OCI-LY1 (cell line): ENCODE results near the gene DENND1A.
A peak's percentile ranks its signal among the peaks of the same experiment; 100 is the strongest.

ENCODE experiments used
- H2AFZ ChIP-seq: fragments of 200-600 bp; sonication (generic), shearing (Covaris generic); 2 replicates; pipeline ENCODE4 v1.6.0; 2014; ENCODE audit warnings: antibody characterized with exemption, mild to moderate bottlenecking, low read length
- H3F3A ChIP-seq: fragments of 200-600 bp; sonication (generic), shearing (Covaris generic); 2 replicates; pipeline ENCODE4 v1.6.0; 2014; ENCODE audit warnings: mild to moderate bottlenecking, antibody characterized with exemption, low read length, moderate library complexity; ENCODE audit not compliant: insufficient read depth
- H3K27ac ChIP-seq: fragments of 200-600 bp; sonication (generic); 2 replicates; pipeline ENCODE4 v1.5.1; 2014; ENCODE audit warnings: low read length, mixed run types, mild to moderate bottlenecking, low read depth; ENCODE audit not compliant: poor library complexity, severe bottlenecking
- H3K27me3 ChIP-seq: fragments of 200-600 bp; sonication (generic); 2 replicates; pipeline ENCODE4 v1.6.0; 2014; ENCODE audit warnings: antibody characterized with exemption, mild to moderate bottlenecking, low read length, moderate library complexity; ENCODE audit not compliant: insufficient read depth
- H3K36me3 ChIP-seq: fragments of 200-600 bp; sonication (generic); 2 replicates; pipeline ENCODE4 v1.6.1; 2014; ENCODE audit warnings: mild to moderate bottlenecking, antibody characterized with exemption, low read length, moderate library complexity, mixed read lengths; ENCODE audit not compliant: insufficient read depth
- H3K4me1 ChIP-seq: fragments of 200-600 bp; sonication (generic); 2 replicates; pipeline ENCODE4 v1.5.1; 2014; ENCODE audit warnings: mild to moderate bottlenecking, low read length, moderate library complexity; ENCODE audit not compliant: insufficient read depth, severe bottlenecking
- H3K4me2 ChIP-seq: fragments of 200-600 bp; sonication (generic), shearing (Covaris generic); 2 replicates; pipeline ENCODE4 v1.6.1; 2014; ENCODE audit warnings: low read length
- H3K4me3 ChIP-seq: fragments of 200-600 bp; sonication (generic); 2 replicates; pipeline ENCODE4 v1.5.1; 2014; ENCODE audit warnings: low read length, low read depth, mild to moderate bottlenecking, mixed read lengths; ENCODE audit not compliant: poor library complexity, severe bottlenecking
- H3K79me2 ChIP-seq: fragments of 200-600 bp; shearing (Covaris generic); 2 replicates; pipeline ENCODE4 v1.6.1; 2016; ENCODE audit warnings: mixed run types, low read length, mixed read lengths; ENCODE audit not compliant: insufficient read depth
- H3K9ac ChIP-seq: fragments of 200-600 bp; sonication (generic), shearing (Covaris generic); 2 replicates; pipeline ENCODE4 v1.6.1; 2014; ENCODE audit warnings: mild to moderate bottlenecking, low read length, mixed read lengths
- H3K9me2 ChIP-seq: fragments of 200-600 bp; sonication (generic), shearing (Covaris generic); 2 replicates; pipeline ENCODE4 v1.6.1; 2014; ENCODE audit warnings: low read depth, mild to moderate bottlenecking, low read length, mixed read lengths
- H3K9me3 ChIP-seq: fragments of 200-600 bp; shearing (Covaris generic); 2 replicates; pipeline ENCODE4 v1.6.1; 2014; ENCODE audit warnings: low read length, mixed read lengths
- H4K20me1 ChIP-seq: fragments of 200-600 bp; sonication (generic), shearing (Covaris generic); 2 replicates; pipeline ENCODE4 v1.6.0; 2016; ENCODE audit warnings: mild to moderate bottlenecking, low read length; ENCODE audit not compliant: insufficient read depth
- CTCF ChIP-seq: fragments of 200-600 bp; sonication (generic), shearing (Covaris generic); IDR thresholded peaks from 2 replicates; pipeline ENCODE4 v1.5.1; 2017; ENCODE audit warnings: mild to moderate bottlenecking, antibody characterized with exemption, low read length, moderate library complexity, mixed read lengths
- EZH2 ChIP-seq: fragments of 200-600 bp; sonication (generic), shearing (Covaris generic); IDR thresholded peaks from 2 replicates; pipeline ENCODE4 v1.8.0; 2017; ENCODE audit warnings: borderline replicate concordance, mixed run types, mild to moderate bottlenecking, antibody characterized with exemption, low read length, moderate library complexity, mixed read lengths

DENND1A gene

GRCh38 chr9:123548741-123549545 is 381.0 kb downstream of the DENND1A start:
- H2AFZ ChIP-seq = no peak overlapping the region
- no peak overlapping the region for H3K9ac ChIP-seq
- no peaks in the 10 kb centered on the region for H3K9me3 ChIP-seq
- no peaks in the 10 kb centered on the region for H3F3A ChIP-seq
- no peak overlapping the region for H3K4me3 ChIP-seq
- TF ChIP-seq EZH2 (no peak), CTCF (no peak)
- no peaks in the 10 kb centered on the region for H3K9me2 ChIP-seq
- no peaks in the 10 kb centered on the region for H3K36me3 ChIP-seq
- H3K4me1 ChIP-seq = no peaks in the 10 kb centered on the region
- H3K27ac ChIP-seq = peak overlapping the region; percentile 23
- H3K27me3 ChIP-seq = no peaks in the 10 kb centered on the region
- no peak overlapping the region for H3K4me2 ChIP-seq
- no peaks in the 10 kb centered on the region for H4K20me1 ChIP-seq
- no peaks in the 10 kb centered on the region for H3K79me2 ChIP-seq

GRCh38 chr9:123544007-123544827 is 385.7 kb downstream of the DENND1A start:
- no peaks in the 10 kb centered on the region for H3K9me3 ChIP-seq
- H3K79me2 ChIP-seq = no peaks in the 10 kb centered on the region
- no peak overlapping the region for H3K4me3 ChIP-seq
- H2AFZ ChIP-seq = no peak overlapping the region
- no peak overlapping the region for H3K9ac ChIP-seq
- no peaks in the 10 kb centered on the region for H3K9me2 ChIP-seq
- no peak overlapping the region for H3K4me2 ChIP-seq
- no peaks in the 10 kb centered on the region for H3F3A ChIP-seq
- H3K27ac ChIP-seq = no peak overlapping the region
- H3K36me3 ChIP-seq = no peaks in the 10 kb centered on the region
- no peaks in the 10 kb centered on the region for H3K4me1 ChIP-seq
- H3K27me3 ChIP-seq = no peaks in the 10 kb centered on the region
- no peaks in the 10 kb centered on the region for H4K20me1 ChIP-seq
- TF ChIP-seq CTCF (peak; percentile 85), EZH2 (no peak)

GRCh38 chr9:123543492-123543891 is 386.4 kb downstream of the DENND1A start:
- Histone ChIP-seq H4K20me1 (no peaks in the 10 kb centered on the region), H3K79me2 (no peaks in the 10 kb centered on the region), H3K27me3 (no peaks in the 10 kb centered on the region), H3K9me3 (no peaks in the 10 kb centered on the region), H3K4me1 (no peaks in the 10 kb centered on the region), H3K9me2 (no peaks in the 10 kb centered on the region), H2AFZ (no peak overlapping the region), H3K4me3 (no peak overlapping the region), H3K4me2 (no peak overlapping the region), H3K36me3 (no peaks in the 10 kb centered on the region), H3F3A (no peaks in the 10 kb centered on the region), H3K27ac (no peak overlapping the region), H3K9ac (no peak overlapping the region)
- TF ChIP-seq CTCF = no peak
- no peak for TF ChIP-seq EZH2
